B cell (primary cell): ENCODE data around the gene BRINP3.

Experiments
- EZH2 ChIP-seq: IDR thresholded peaks from 2 replicates; pipeline ENCODE4 v1.6.1; 2012; ENCODE audit warnings: borderline replicate concordance, low read depth, mild to moderate bottlenecking, moderate library complexity, low read length; ENCODE audit not compliant: insufficient read depth, poor library complexity, severe bottlenecking
- TF ChIP-seq, protein P1 (sequence below): fragments of 200-600 bp; IDR thresholded peaks from one replicate; pipeline ENCODE4 v1.8.0; 2022; ENCODE audit warnings: antibody characterized with exemption, mild to moderate bottlenecking

GRCh38 chr1:190476806-190477205, 858 bp downstream of the BRINP3 start:
- TF ChIP-seq, protein P1, sequence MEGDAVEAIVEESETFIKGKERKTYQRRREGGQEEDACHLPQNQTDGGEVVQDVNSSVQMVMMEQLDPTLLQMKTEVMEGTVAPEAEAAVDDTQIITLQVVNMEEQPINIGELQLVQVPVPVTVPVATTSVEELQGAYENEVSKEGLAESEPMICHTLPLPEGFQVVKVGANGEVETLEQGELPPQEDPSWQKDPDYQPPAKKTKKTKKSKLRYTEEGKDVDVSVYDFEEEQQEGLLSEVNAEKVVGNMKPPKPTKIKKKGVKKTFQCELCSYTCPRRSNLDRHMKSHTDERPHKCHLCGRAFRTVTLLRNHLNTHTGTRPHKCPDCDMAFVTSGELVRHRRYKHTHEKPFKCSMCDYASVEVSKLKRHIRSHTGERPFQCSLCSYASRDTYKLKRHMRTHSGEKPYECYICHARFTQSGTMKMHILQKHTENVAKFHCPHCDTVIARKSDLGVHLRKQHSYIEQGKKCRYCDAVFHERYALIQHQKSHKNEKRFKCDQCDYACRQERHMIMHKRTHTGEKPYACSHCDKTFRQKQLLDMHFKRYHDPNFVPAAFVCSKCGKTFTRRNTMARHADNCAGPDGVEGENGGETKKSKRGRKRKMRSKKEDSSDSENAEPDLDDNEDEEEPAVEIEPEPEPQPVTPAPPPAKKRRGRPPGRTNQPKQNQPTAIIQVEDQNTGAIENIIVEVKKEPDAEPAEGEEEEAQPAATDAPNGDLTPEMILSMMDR, result no peak
- no peak for TF ChIP-seq EZH2
